SK-N-SH (cell line): Measurements from ENCODE around the gene BCL11B. TPM values are rescaled to one million over a fixed set of nuclear protein-coding genes. Genes with fewer than 3 reads are reported as not detected.

Experiments
- CTCF ChIA-PET: fragments of 300-600, 350-600 bp; formaldehyde crosslinking; extraction: SDS; loops from one replicate; lab custom pipeline; 2021; lab: Yijun Ruan, JAX
- POLR2A ChIA-PET: fragments of 350-600 bp; sonication (Branson Sonifier 250); formaldehyde crosslinking; extraction: SDS; loops from one replicate; lab custom pipeline; 2020; ENCODE audit warnings: antibody characterized with exemption, inconsistent platforms; lab: Yijun Ruan, JAX
- DNase-seq: peaks from one replicate; pipeline ENCODE4 v3.0.0; 2012
- H2AFZ ChIP-seq: fragments of 200-600 bp; sonication (generic); 2 replicates; pipeline ENCODE4 v1.8.1; 2016; ENCODE audit warnings: antibody characterized with exemption, mild to moderate bottlenecking, low read depth
- H3F3A ChIP-seq: fragments of 200-600 bp; sonication (generic); replicated peaks from 2 replicates; pipeline ENCODE3; 2016; ENCODE audit warnings: antibody characterized with exemption, mild to moderate bottlenecking; ENCODE audit not compliant: insufficient read depth
- H3K27ac ChIP-seq, 2 experiments: fragments of 200-500 bp in 1 of 2; fragments of 200-600 bp in 1 of 2; sonication (Bioruptor generic) in 1 of 2; sonication (generic), shearing (Covaris generic) in 1 of 2; 2 replicates each; pipeline versions ENCODE4 v1.5.1 to v1.6.1; 2014 to 2016; ENCODE audit warnings: low read depth in 2 of 2, inconsistent platforms in 1 of 2, low read length in 1 of 2, mild to moderate bottlenecking in 1 of 2, mixed read lengths in 1 of 2
- H3K27me3 ChIP-seq: fragments of 200-600 bp; sonication (generic), shearing (Covaris generic); 2 replicates; pipeline ENCODE4 v1.6.1; 2016; ENCODE audit warnings: mixed run types; ENCODE audit not compliant: insufficient read depth
- H3K36me3 ChIP-seq, 2 experiments: fragments of 200-500 bp in 1 of 2; fragments of 200-600 bp in 1 of 2; sonication (Bioruptor generic) in 1 of 2; sonication (generic) in 1 of 2; replicated peaks in 1 of 2; 2 replicates each; pipeline versions ENCODE3 to v1.5.1; 2014 to 2016; ENCODE audit warnings: low read length in 1 of 2, mild to moderate bottlenecking in 1 of 2; ENCODE audit not compliant: insufficient read depth in 2 of 2, control insufficient read depth in 1 of 2
- H3K4me1 ChIP-seq, 2 experiments: fragments of 200-500 bp in 1 of 2; fragments of 200-600 bp in 1 of 2; sonication (Bioruptor generic) in 1 of 2; sonication (generic), shearing (Covaris generic) in 1 of 2; 2 replicates each; pipeline versions ENCODE4 v1.5.1 to v1.6.1; 2014 to 2016; ENCODE audit warnings: low read depth in 1 of 2, low read length in 1 of 2, mixed run types in 1 of 2; ENCODE audit not compliant: insufficient read depth in 2 of 2, control insufficient read depth in 1 of 2
- H3K4me2 ChIP-seq: fragments of 200-600 bp; sonication (generic), shearing (Covaris generic); 2 replicates; pipeline ENCODE4 v1.6.1; 2017; ENCODE audit warnings: mixed run types
- H3K4me3 ChIP-seq, 2 experiments: fragments of 200-500 bp in 1 of 2; fragments of 200-600 bp in 1 of 2; sonication (Bioruptor generic) in 1 of 2; sonication (generic), shearing (Covaris generic) in 1 of 2; 2 replicates each; pipeline versions ENCODE4 v1.5.1 to v1.8.1; 2014 to 2016; ENCODE audit warnings: low read depth in 2 of 2, inconsistent platforms in 1 of 2, low read length in 1 of 2, mild to moderate bottlenecking in 1 of 2, mixed read lengths in 1 of 2, moderate library complexity in 1 of 2
- H3K79me2 ChIP-seq: fragments of 200-600 bp; sonication (generic); 2 replicates; pipeline ENCODE4 v1.8.1; 2017; ENCODE audit warnings: mild to moderate bottlenecking; ENCODE audit not compliant: insufficient read depth
- H3K9ac ChIP-seq: fragments of 200-600 bp; sonication (generic); 2 replicates; pipeline ENCODE4 v1.6.1; 2017; ENCODE audit warnings: mixed run types
- H3K9me2 ChIP-seq: fragments of 200-600 bp; sonication (generic); 2 replicates; pipeline ENCODE4 v1.6.1; 2017; ENCODE audit warnings: mixed run types
- H3K9me3 ChIP-seq: fragments of 200-600 bp; sonication (generic); 2 replicates; pipeline ENCODE4 v1.6.1; 2017; ENCODE audit warnings: mixed run types, mild to moderate bottlenecking, moderate library complexity
- H4K20me1 ChIP-seq: fragments of 200-600 bp; sonication (generic); 2 replicates; pipeline ENCODE4 v1.6.1; 2017; ENCODE audit warnings: mild to moderate bottlenecking, mixed run types; ENCODE audit not compliant: insufficient read depth
- EZH2phosphoT487 ChIP-seq: fragments of 200-600 bp; sonication (generic); IDR thresholded peaks from 2 replicates; pipeline ENCODE4 v1.6.1; 2017; ENCODE audit warnings: low read depth, mixed run types, mild to moderate bottlenecking, antibody characterized with exemption, moderate library complexity, borderline replicate concordance
- FOSL2 ChIP-seq: IDR thresholded peaks from 2 replicates; pipeline ENCODE4 v1.4.0; 2012; ENCODE audit warnings: low read depth, mild to moderate bottlenecking, moderate library complexity, borderline replicate concordance
- FOXM1 ChIP-seq: IDR thresholded peaks from 2 replicates; pipeline ENCODE4 v1.4.0; 2012; ENCODE audit warnings: low read depth, mild to moderate bottlenecking
- JUND ChIP-seq: IDR thresholded peaks from 2 replicates; pipeline ENCODE4 v1.4.0; 2012
- NRF1 ChIP-seq: IDR thresholded peaks from 2 replicates; pipeline ENCODE4 v1.6.1; 2012; ENCODE audit warnings: low read depth, mild to moderate bottlenecking, low read length
- RAD21 ChIP-seq: IDR thresholded peaks from 2 replicates; pipeline ENCODE4 v1.6.1; 2012; ENCODE audit warnings: mild to moderate bottlenecking, low read length
- RFX5 ChIP-seq: IDR thresholded peaks from 2 replicates; pipeline ENCODE4 v1.6.1; 2012; ENCODE audit warnings: mild to moderate bottlenecking, improper control_type of control experiment, low read length
- RXRA ChIP-seq: IDR thresholded peaks from 2 replicates; pipeline ENCODE4 v1.4.0; 2012; ENCODE audit warnings: low read depth, mild to moderate bottlenecking, borderline replicate concordance
- WGBS: methylation state at CpG from one replicate; pipeline ENCODE4 v1.1.6; 2017; ENCODE audit warnings: low lambda C conversion rate; 5-methylcytosine and 5-hydroxymethylcytosine counted together
- polyA plus RNA-seq, 3 experiments: library from polyadenylated mRNA; depleted of rRNA; stranded (reverse); fragments of >200 nt; gene quantifications; 2 replicates each; pipeline ENCODE4 v1.2.3, GENCODE V29; 2012
- TF ChIP-seq, protein P1 (sequence below): IDR thresholded peaks from 2 replicates; pipeline ENCODE4 v1.6.1; 2012; ENCODE audit warnings: mild to moderate bottlenecking, low read depth, low read length, moderate library complexity
- TF ChIP-seq, protein P2 (sequence below): fragments of 200-600 bp; sonication (generic); IDR thresholded peaks from 2 replicates; pipeline ENCODE4 v1.6.1; 2017; ENCODE audit warnings: antibody characterized with exemption, mild to moderate bottlenecking, moderate library complexity

BCL11B gene
- polyA plus RNA-seq, 1 of the 3 experiments (the other 2 are of a cell fraction) = not detected

DNA sequence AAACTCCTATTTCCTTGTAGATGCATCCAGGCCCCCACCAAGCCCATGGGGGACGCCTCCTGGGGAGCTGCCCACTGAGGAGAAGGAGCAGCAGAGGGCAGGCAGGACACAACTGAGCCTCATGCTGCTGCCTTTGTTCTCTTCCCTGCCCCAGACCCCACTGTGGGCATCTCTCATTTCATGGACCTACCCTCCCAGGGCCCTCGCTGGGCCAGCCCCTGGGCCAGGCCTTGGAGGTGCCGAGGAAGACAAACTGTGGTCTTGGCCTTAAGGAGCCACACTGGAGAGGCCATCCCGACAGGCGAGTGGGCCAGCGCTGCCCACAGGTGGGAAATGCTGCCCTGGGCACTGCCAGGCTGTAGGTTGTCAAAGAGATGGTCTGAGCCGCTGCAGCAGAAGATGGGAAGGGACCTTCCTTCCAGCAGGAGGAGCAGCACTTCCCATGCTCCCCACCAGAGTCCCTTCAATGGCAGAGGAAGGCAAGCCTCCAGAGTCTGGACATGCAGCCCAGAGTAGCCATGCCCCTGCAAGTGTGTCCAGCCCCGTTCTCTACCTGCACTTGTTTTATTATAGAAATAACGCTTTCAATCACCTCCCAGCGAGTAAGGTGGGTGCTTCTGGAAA, 147.4 kb downstream of the BCL11B start (continued):
- TF ChIP-seq FOXM1 = no peak
- no peak for TF ChIP-seq EZH2phosphoT487
- TF ChIP-seq FOSL2 = no peak

DNA sequence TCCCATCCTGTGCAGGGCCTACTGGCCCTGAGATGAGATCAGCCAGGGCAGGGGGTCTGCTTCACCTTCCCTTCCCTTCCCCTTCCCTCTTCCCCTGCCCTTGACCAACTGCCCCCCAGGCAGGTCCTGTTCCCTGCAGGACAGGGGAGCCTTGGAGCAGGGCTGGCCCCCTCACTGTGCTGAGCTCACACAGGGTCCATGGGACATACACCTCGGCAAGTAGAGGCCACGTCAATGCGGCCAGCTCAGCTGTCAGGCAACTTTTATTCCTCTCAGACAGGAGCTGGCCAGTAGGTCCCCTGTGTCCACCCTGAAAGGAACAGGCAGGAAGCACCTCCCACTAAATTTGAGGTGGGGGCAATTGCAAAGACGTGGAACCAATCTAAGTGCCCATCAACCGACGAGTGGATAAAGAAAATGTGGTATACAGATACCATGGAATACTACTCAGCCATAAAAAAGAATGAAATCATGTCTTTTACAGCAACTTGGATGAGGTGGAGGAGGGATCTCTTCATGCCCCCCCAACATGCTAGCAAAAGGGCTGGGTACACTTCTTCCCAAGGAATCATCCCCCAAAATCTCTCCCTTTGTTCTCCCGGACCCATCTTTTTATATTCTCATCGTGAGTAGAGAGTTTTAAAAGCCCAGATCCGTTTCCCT, 148.7 kb downstream of the BCL11B start:
- TF ChIP-seq RFX5 (no peak), RXRA (no peak), RAD21 (no peak), JUND (no peak), NRF1 (no peak)
- TF ChIP-seq, protein P1, sequence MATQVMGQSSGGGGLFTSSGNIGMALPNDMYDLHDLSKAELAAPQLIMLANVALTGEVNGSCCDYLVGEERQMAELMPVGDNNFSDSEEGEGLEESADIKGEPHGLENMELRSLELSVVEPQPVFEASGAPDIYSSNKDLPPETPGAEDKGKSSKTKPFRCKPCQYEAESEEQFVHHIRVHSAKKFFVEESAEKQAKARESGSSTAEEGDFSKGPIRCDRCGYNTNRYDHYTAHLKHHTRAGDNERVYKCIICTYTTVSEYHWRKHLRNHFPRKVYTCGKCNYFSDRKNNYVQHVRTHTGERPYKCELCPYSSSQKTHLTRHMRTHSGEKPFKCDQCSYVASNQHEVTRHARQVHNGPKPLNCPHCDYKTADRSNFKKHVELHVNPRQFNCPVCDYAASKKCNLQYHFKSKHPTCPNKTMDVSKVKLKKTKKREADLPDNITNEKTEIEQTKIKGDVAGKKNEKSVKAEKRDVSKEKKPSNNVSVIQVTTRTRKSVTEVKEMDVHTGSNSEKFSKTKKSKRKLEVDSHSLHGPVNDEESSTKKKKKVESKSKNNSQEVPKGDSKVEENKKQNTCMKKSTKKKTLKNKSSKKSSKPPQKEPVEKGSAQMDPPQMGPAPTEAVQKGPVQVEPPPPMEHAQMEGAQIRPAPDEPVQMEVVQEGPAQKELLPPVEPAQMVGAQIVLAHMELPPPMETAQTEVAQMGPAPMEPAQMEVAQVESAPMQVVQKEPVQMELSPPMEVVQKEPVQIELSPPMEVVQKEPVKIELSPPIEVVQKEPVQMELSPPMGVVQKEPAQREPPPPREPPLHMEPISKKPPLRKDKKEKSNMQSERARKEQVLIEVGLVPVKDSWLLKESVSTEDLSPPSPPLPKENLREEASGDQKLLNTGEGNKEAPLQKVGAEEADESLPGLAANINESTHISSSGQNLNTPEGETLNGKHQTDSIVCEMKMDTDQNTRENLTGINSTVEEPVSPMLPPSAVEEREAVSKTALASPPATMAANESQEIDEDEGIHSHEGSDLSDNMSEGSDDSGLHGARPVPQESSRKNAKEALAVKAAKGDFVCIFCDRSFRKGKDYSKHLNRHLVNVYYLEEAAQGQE = no peak
- TF ChIP-seq, protein P2, sequence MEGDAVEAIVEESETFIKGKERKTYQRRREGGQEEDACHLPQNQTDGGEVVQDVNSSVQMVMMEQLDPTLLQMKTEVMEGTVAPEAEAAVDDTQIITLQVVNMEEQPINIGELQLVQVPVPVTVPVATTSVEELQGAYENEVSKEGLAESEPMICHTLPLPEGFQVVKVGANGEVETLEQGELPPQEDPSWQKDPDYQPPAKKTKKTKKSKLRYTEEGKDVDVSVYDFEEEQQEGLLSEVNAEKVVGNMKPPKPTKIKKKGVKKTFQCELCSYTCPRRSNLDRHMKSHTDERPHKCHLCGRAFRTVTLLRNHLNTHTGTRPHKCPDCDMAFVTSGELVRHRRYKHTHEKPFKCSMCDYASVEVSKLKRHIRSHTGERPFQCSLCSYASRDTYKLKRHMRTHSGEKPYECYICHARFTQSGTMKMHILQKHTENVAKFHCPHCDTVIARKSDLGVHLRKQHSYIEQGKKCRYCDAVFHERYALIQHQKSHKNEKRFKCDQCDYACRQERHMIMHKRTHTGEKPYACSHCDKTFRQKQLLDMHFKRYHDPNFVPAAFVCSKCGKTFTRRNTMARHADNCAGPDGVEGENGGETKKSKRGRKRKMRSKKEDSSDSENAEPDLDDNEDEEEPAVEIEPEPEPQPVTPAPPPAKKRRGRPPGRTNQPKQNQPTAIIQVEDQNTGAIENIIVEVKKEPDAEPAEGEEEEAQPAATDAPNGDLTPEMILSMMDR = no peak
- no peak overlapping the region for H3K9ac ChIP-seq
- no peaks in the 10 kb centered on the region for H3K79me2 ChIP-seq
- no peaks in the 10 kb centered on the region for H3F3A ChIP-seq
- H3K4me2 ChIP-seq = no peak overlapping the region
- CTCF ChIA-PET = interaction anchor here (0.5 to 0.6 kb wide), 2 partner anchors 143 to 332 kb away, joined by 3 read pairs; no protein-coding TSS in a partner anchor
- no peaks in the 10 kb centered on the region for H3K9me2 ChIP-seq
- H3K4me1 ChIP-seq = no peaks in the 10 kb centered on the region
- H3K4me3 ChIP-seq = no peak overlapping the region
- 10% methylated on average over 9 of the region's 9 CpGs for WGBS
- no peaks in the 10 kb centered on the region for H3K36me3 ChIP-seq
- H3K27ac ChIP-seq = no peak overlapping the region
- POLR2A ChIA-PET = no interaction called here
- DNase-seq = peak; percentile 1
- H3K27me3 ChIP-seq = peaks cover 70% of the 10 kb centered on the region
- no peaks in the 10 kb centered on the region for H3K9me3 ChIP-seq
- no peak overlapping the region for H2AFZ ChIP-seq
- H4K20me1 ChIP-seq = no peaks in the 10 kb centered on the region
